H1 (cell line): ENCODE results near the gene NECAB3. TPM values are rescaled to one million over a fixed set of nuclear protein-coding genes. Genes with fewer than 3 reads are reported as not detected.

Source experiments
- CTCF ChIA-PET: fragments of 300-600 bp; sonication (Branson Sonifier 250); formaldehyde crosslinking; loops from one replicate; lab custom pipeline; 2021; ENCODE audit not compliant: partially characterized antibody; lab: Charles Lee
- POLR2A ChIA-PET: fragments of 300-600 bp; sonication (Branson Sonifier 250); formaldehyde crosslinking; loops from one replicate; lab custom pipeline; 2021; ENCODE audit warnings: inconsistent platforms; ENCODE audit not compliant: partially characterized antibody; lab: Charles Lee
- DNase-seq, 2 experiments: peaks; one replicate each; pipeline versions ENCODE4 v3.0.0 to v3.0.0-alpha.2; 2010 to 2022; ENCODE audit warnings: low spot score in 2 of 2, low read depth in 1 of 2, mixed read lengths in 1 of 2
- FAIRE-seq: peaks from 2 replicates; lab custom pipeline; 2011; peaks lifted over from hg19 to GRCh38; lab: Jason Lieb, UNC
- H2AFZ ChIP-seq: 2 replicates; pipeline ENCODE4 v1.8.1; 2012; ENCODE audit warnings: low read length, inconsistent platforms
- H2AK5ac ChIP-seq: 2 replicates; pipeline ENCODE4 v1.6.1; 2013; ENCODE audit warnings: low read depth, low read length
- H2BK120ac ChIP-seq: replicated peaks from 2 replicates; pipeline ENCODE3; 2013; ENCODE audit warnings: low read depth, low read length, inconsistent platforms
- H2BK12ac ChIP-seq: 2 replicates; pipeline ENCODE4 v1.6.1; 2013; ENCODE audit warnings: low read depth, low read length
- H2BK15ac ChIP-seq: 2 replicates; pipeline ENCODE4 v1.6.1; 2013; ENCODE audit warnings: low read length
- H2BK20ac ChIP-seq: 2 replicates; pipeline ENCODE4 v1.6.1; 2013; ENCODE audit warnings: low read length
- H2BK5ac ChIP-seq: 2 replicates; pipeline ENCODE4 v1.6.1; 2013; ENCODE audit warnings: low read depth, low read length
- H3K14ac ChIP-seq: 2 replicates; pipeline ENCODE4 v1.6.1; 2013; ENCODE audit warnings: inconsistent platforms; ENCODE audit not compliant: insufficient read length
- H3K18ac ChIP-seq: 2 replicates; pipeline ENCODE4 v1.6.1; 2013; ENCODE audit warnings: low read length; ENCODE audit errors: extremely low read depth
- H3K23ac ChIP-seq: 2 replicates; pipeline ENCODE4 v1.6.1; 2013; ENCODE audit warnings: inconsistent platforms; ENCODE audit not compliant: insufficient read length
- H3K23me2 ChIP-seq: 2 replicates; pipeline ENCODE4 v1.6.1; 2013; ENCODE audit warnings: low read depth, low read length
- H3K27ac ChIP-seq: 2 replicates; pipeline ENCODE4 v1.6.1; 2011; ENCODE audit warnings: low read depth, low read length, inconsistent platforms
- H3K27me3 ChIP-seq, 4 experiments: replicated peaks in 1 of 4; 1 replicate in 1 of 4; 2 replicates in 3 of 4; pipeline versions ENCODE4 v1.6.1 to v1.8.1; 2011 to 2013; ENCODE audit warnings: low read length in 3 of 4, mild to moderate bottlenecking in 3 of 4, inconsistent platforms in 2 of 4, mixed read lengths in 2 of 4, moderate library complexity in 1 of 4; ENCODE audit not compliant: control insufficient read depth in 3 of 4, insufficient read depth in 3 of 4; ENCODE audit errors: extremely low read depth in 1 of 4
- H3K36me3 ChIP-seq, 4 experiments: 2 replicates each; pipeline versions ENCODE4 v1.6.1 to v1.8.1; 2011 to 2013; ENCODE audit warnings: mild to moderate bottlenecking in 4 of 4, low read length in 3 of 4, moderate library complexity in 2 of 4, control low read depth in 1 of 4, inconsistent platforms in 1 of 4; ENCODE audit not compliant: insufficient read depth in 4 of 4, control insufficient read depth in 2 of 4
- H3K4ac ChIP-seq: replicated peaks from 2 replicates; pipeline ENCODE3; 2013; ENCODE audit warnings: low read length, low read depth, mixed read lengths, inconsistent platforms; ENCODE audit not compliant: insufficient read length
- H3K4me1 ChIP-seq, 4 experiments: replicated peaks in 1 of 4; 1 replicate in 1 of 4; 2 replicates in 3 of 4; pipeline versions ENCODE4 v1.6.1 to v1.8.1; 2011 to 2013; ENCODE audit warnings: low read length in 3 of 4, inconsistent platforms in 2 of 4, mixed read lengths in 1 of 4; ENCODE audit not compliant: insufficient read depth in 4 of 4, control insufficient read depth in 3 of 4
- H3K4me2 ChIP-seq, 2 experiments: 2 replicates each; pipeline versions ENCODE4 v1.6.1 to v1.8.1; 2011 to 2013; ENCODE audit warnings: low read depth in 2 of 2, low read length in 2 of 2, control low read depth in 1 of 2, inconsistent platforms in 1 of 2, mild to moderate bottlenecking in 1 of 2; ENCODE audit not compliant: insufficient read depth in 1 of 2
- H3K4me3 ChIP-seq, 4 experiments: fragments of 200-600, 300-600 bp in 1 of 4; sonication (generic), shearing (Covaris generic), sonication (Bioruptor Twin) in 1 of 4; 2 replicates each; pipeline versions ENCODE4 v1.5.1 to v1.8.1; 2011 to 2016; ENCODE audit warnings: low read length in 4 of 4, low read depth in 3 of 4, control low read depth in 2 of 4, inconsistent platforms in 2 of 4, mild to moderate bottlenecking in 2 of 4, mixed read lengths in 1 of 4, moderate library complexity in 1 of 4; ENCODE audit not compliant: insufficient read depth in 2 of 4; ENCODE audit errors: extremely low read depth in 1 of 4
- H3K56ac ChIP-seq: replicated peaks from 2 replicates; pipeline ENCODE3; 2013; ENCODE audit warnings: low read depth, mild to moderate bottlenecking, mixed read lengths, low read length, inconsistent platforms; ENCODE audit not compliant: insufficient read length
- H3K79me1 ChIP-seq: 2 replicates; pipeline ENCODE4 v1.6.1; 2013; ENCODE audit warnings: low read depth, low read length, control low read depth
- H3K79me2 ChIP-seq, 2 experiments: 2 replicates each; pipeline versions ENCODE4 v1.6.1 to v1.8.1; 2012 to 2013; ENCODE audit warnings: low read length in 2 of 2, mild to moderate bottlenecking in 2 of 2, inconsistent platforms in 1 of 2; ENCODE audit not compliant: insufficient read depth in 2 of 2, control insufficient read depth in 1 of 2
- H3K9ac ChIP-seq, 4 experiments: replicated peaks in 1 of 4; 1 replicate in 1 of 4; 2 replicates in 3 of 4; pipeline versions ENCODE4 v1.6.1 to v1.8.1; 2011 to 2013; ENCODE audit warnings: low read depth in 3 of 4, low read length in 3 of 4, control low read depth in 2 of 4, mild to moderate bottlenecking in 2 of 4, moderate library complexity in 2 of 4, inconsistent platforms in 1 of 4; ENCODE audit errors: extremely low read depth in 1 of 4
- H3K9me3 ChIP-seq, 2 experiments: 2 replicates each; pipeline versions ENCODE4 v1.6.1 to v1.8.1; 2012 to 2013; ENCODE audit warnings: mild to moderate bottlenecking in 2 of 2, moderate library complexity in 2 of 2, control low read depth in 1 of 2, inconsistent platforms in 1 of 2, low read depth in 1 of 2, low read length in 1 of 2, mixed read lengths in 1 of 2; ENCODE audit not compliant: insufficient read depth in 2 of 2
- H4K20me1 ChIP-seq, 2 experiments: replicated peaks in 1 of 2; 2 replicates each; pipeline versions ENCODE3 to v1.8.1; 2011 to 2013; ENCODE audit warnings: inconsistent platforms in 2 of 2, low read length in 2 of 2, mild to moderate bottlenecking in 1 of 2; ENCODE audit not compliant: insufficient read depth in 2 of 2, control insufficient read depth in 1 of 2
- H4K5ac ChIP-seq: 2 replicates; pipeline ENCODE4 v1.6.1; 2013; ENCODE audit warnings: low read length, low read depth, mixed read lengths, inconsistent platforms; ENCODE audit not compliant: insufficient read length
- H4K8ac ChIP-seq: 2 replicates; pipeline ENCODE4 v1.8.0; 2013; ENCODE audit warnings: mild to moderate bottlenecking, moderate library complexity, low read length, inconsistent platforms; ENCODE audit not compliant: insufficient read depth; ENCODE audit errors: extremely low read depth
- H4K91ac ChIP-seq: replicated peaks from 2 replicates; pipeline ENCODE3; 2013; ENCODE audit warnings: low read length, mixed read lengths, inconsistent platforms; ENCODE audit not compliant: insufficient read length
- GTF2F1 ChIP-seq: IDR thresholded peaks from 2 replicates; pipeline ENCODE4 v1.6.1; 2012; ENCODE audit warnings: low read depth, low read length, improper control_type of control experiment, borderline replicate concordance
- POLR2A ChIP-seq, 2 experiments: IDR thresholded peaks; 1 replicate in 1 of 2; 2 replicates in 1 of 2; pipeline ENCODE4 v1.6.1; 2011; ENCODE audit warnings: low read depth in 2 of 2, low read length in 2 of 2, mild to moderate bottlenecking in 2 of 2; ENCODE audit errors: control extremely low read depth in 1 of 2
- POLR2AphosphoS5 ChIP-seq: IDR thresholded peaks from 2 replicates; pipeline ENCODE4 v1.6.1; 2011; ENCODE audit warnings: low read depth, low read length
- WGBS, 2 experiments: shearing (Covaris generic) in 1 of 2; methylation state at CpG; one replicate each; pipeline versions ENCODE4 v1.1.6 to v1.1.7; 2013 to 2015; ENCODE audit warnings: low lambda C conversion rate in 2 of 2, mixed read lengths in 2 of 2, inconsistent platforms in 1 of 2, low coverage in 1 of 2, missing lambda C conversion rate in 1 of 2; ENCODE audit not compliant: insufficient replicate concordance in 2 of 2, insufficient coverage in 1 of 2, insufficient read length in 1 of 2; ENCODE audit errors: extremely low coverage in 1 of 2, missing lambda C conversion rate in 1 of 2; 5-methylcytosine and 5-hydroxymethylcytosine counted together
- polyA plus RNA-seq, 7 experiments: library from polyadenylated mRNA; depleted of rRNA in 3 of 7; stranded (reverse) in 5 of 7; unstranded in 2 of 7; fragments of >200 nt in 5 of 7; fragments of 200-250 nt in 2 of 7; gene quantifications; 1 replicate in 5 of 7; 2 replicates in 1 of 7; 4 replicates in 1 of 7; pipeline versions ENCODE4 v1.2.1 to v1.2.3, GENCODE V29; 2011 to 2013; ENCODE audit warnings: missing spikeins in 2 of 7, mixed read lengths in 2 of 7
- total RNA-seq: library from RNA; stranded (reverse); fragmentation: NEBNext Ultra II Directional; extraction: Animal tissue kit (Norgen Biotek cat#: 25700); gene quantifications from 2 replicates; pipeline ENCODE4 v1.2.1, GENCODE V29; 2021

The NECAB3 gene
- total and polyA plus RNA-seq, 2 of the 8 experiments (the other 6 are each of a cell fraction or from before 2014, with no cell fraction given), result 20.5 to 46.2 TPM

DNA sequence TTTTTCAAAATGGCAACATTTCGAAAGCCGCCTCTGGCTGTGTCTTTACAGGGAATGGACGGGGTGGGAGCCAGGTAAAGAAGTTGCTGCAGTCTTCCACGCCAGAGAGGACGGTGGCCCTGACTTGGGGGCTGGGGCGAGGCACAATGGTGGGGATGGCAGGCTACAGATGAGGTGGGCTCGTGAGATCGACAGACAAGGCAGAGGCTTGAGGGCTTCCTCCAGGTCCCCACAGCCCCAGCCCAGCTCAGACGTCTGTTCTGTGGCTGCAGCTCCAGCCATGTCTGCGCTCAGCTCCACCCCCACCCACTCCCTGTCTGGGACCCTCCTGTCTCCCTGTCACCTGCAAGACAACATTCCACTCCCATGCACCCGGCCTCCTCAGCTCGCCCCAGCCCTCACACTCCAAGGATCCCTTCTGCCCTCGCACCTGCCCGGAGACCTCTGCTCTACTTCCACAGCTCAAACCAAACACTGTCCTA, 19.5 kb downstream of the NECAB3 start:
- Histone ChIP-seq H2AFZ (no peak overlapping the region), H3K27ac (no peak overlapping the region), H3K27me3 (no peaks in the 10 kb centered on the region), H3K4me3 (no peak overlapping the region), H3K4me2 (no peak overlapping the region), H3K23me2 (no peaks in the 10 kb centered on the region), H3K4me1 (peaks cover 0 to 11% (median 1%) of the 10 kb centered on the region in 4 experiments; a peak in 4 of 7 replicates), H3K79me1 (no peaks in the 10 kb centered on the region), H2BK120ac (no peak overlapping the region), H2BK20ac (no peak overlapping the region), H3K23ac (no peak overlapping the region), H3K36me3 (peaks cover 0 to 10% (median 0%) of the 10 kb centered on the region in 4 experiments; a peak in 2 of 8 replicates), H2BK15ac (0 out of 2 replicates have a peak overlapping the region, but pooled peaks have one; percentile 29), H4K8ac (no peak overlapping the region; the same call in 1 of the 2 replicates), H3K14ac (no peak overlapping the region), H2AK5ac (no peak overlapping the region), H4K91ac (no peak overlapping the region), H3K18ac (no peak overlapping the region), H4K20me1 (no peaks in the 10 kb centered on the region), H3K56ac (peak overlapping the region; percentile 25), H2BK5ac (no peak overlapping the region), H4K5ac (no peak overlapping the region), H3K9ac (no peak overlapping the region), H3K4ac (no peak overlapping the region), H3K9me3 (no peaks in the 10 kb centered on the region), H2BK12ac (no peak overlapping the region), H3K79me2 (no peaks in the 10 kb centered on the region)
- no peak for FAIRE-seq
- ChIA-PET CTCF (interaction anchor here (0.8 to 5.0 kb wide), 11 partner anchors 10 to 269 kb away, joined by 3 to 31 read pairs (median 4); partner anchors contain the start of gene ACTL10), POLR2A (interaction anchor here (1.2 to 4.7 kb wide), 4 partner anchors 11 to 211 kb away, joined by 5 to 63 read pairs (median 6); partner anchors contain the start of genes ACTL10 and SNTA1)
- WGBS, 2 experiments, result 86% methylated on average over 14 of the region's 14 CpGs; no CpG with 5 or more reads in 1 of the 2 experiments
- no peak for DNase-seq
- TF ChIP-seq POLR2A (IDR thresholded peaks at IDR 0.05; ENCODE audit: control extremely low read depth in 1 of 2, low read depth in 2 of 2, low read length in 2 of 2) (0 out of 3 replicates have a peak, but pooled peaks of 1 of the 2 experiments have one; percentile 42), GTF2F1 (no peak), POLR2AphosphoS5 (0 out of 2 replicates have a peak, but pooled peaks have one; percentile 11)
